ENCODE measurements around the gene DMD.

Gene DMD

DNA sequence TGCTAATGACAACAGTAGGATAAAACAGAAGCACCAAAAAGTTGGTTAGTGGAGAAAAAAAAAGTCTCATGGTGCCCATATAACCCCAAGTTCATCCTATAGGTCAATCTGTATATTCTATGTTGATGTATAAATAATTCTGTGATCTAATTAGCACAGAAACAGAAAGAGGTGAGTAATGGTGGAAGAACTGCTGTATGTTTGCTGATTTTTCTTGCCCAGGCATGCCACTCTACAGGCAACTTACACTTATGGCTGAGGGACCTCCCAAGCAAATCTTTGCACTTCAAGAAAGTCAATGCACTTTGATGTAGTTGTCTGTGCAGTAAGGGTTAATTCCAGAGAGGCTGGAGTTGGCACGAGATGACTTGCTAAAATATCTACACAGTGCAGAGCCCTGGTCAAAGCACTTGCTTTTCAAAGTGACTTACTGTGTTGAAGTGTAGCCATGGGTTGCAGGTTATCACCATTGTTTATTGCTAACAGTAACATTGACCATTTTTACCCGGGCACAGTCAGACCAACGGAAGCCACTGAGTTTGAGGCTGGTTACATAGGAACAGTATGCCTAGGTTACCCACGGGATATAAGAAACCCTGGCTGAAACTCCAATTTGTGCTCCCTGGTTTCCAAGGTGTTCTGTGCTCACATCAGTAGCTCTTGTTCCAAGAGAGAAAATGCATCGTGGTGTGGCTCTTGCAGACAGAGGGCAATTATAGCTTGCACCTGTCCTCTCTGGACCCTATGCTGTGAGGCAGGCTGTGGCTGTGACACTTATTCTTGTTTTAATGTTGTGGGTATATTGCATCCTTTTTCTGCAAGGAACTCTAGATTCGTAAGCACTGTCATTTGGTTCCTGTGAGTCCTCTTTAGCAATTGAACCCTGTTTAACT is 1998.2 kb downstream of the DMD start:
- no peak for DNase-seq

- no peak for DNase-seq
These were observed 2002.2 kb downstream of the DMD start for GRCh38 chrX:31209005-31209628.

- no peak for DNase-seq
These were observed 2009.8 kb downstream of the DMD start for GRCh38 chrX:31201503-31201902.

DNA sequence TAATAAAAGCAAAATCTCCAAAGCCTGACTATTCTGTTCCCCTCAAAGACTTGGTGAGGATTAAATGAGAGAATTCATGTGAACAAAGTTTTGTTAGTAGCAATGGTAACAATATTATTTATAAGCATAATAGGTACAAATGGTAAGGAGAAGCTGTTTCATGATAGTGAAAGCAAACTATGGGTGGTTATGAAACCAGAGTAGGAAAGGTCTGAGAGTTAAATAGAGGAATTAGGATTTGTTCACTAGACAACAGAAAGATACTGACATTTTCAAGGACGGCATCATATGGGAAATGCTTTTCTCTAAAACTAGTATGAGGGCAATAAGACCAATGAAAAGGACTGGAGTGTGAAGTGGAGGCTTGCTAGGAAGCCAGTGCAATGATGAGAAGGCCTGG is 2010.9 kb downstream of the DMD start:
- DNase-seq, result no peak

DNA sequence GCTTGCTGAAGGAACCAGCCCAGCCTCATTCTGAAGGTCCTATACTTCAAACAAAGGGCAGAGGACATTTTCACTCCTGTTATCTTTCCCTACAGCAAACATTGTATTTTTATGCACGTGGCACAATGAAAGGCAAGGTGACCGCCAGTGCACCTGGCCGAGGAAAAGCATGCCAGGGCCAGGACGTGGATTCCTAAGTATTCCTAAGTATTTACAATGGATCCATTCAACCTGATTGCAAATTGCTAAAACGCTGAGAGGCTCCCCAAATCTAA is 2011.6 kb downstream of the DMD start:
- DNase-seq, result no peak

GRCh38 chrX:31199056-31199839 is 2012.1 kb downstream of the DMD start:
- DNase-seq, result no peak

GRCh38 chrX:31190221-31190975 is 2021.0 kb downstream of the DMD start:
- DNase-seq, result no peak

DNA sequence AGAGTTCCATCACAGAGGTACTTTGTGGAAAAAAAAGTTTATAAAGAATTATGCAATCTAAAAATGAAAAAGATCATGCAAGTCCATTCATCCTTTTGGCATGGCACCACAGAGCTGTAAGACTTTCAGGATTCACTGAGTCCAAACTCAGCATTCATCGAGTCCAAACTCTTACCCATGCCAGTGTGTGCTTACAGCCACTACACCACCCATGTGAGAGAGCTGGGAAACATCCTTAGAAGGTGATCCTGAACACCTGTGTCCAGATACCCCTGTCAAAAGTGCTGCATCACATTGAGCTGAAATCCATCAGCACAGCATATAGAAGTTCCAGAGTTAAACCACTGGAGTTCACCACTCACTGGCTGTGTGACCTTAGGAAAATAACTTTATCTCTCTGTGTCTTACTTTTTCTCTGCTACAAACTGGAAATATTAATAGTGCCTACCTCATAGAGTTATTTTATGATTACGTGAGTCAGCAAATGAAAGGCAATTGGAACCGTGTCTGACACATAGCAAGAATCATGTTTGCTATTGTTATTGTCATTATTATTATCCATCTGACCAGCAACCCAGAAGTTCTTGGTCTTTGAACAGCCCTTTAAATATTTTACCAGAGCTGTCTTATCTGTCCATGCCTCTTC is 2024.5 kb downstream of the DMD start:
- DNase-seq, result no peak

GRCh38 chrX:31185884-31186283 is 2025.5 kb downstream of the DMD start:
- no peak for DNase-seq

GRCh38 chrX:31181377-31182000 is 2029.9 kb downstream of the DMD start:
- DNase-seq, result no peak

DNA sequence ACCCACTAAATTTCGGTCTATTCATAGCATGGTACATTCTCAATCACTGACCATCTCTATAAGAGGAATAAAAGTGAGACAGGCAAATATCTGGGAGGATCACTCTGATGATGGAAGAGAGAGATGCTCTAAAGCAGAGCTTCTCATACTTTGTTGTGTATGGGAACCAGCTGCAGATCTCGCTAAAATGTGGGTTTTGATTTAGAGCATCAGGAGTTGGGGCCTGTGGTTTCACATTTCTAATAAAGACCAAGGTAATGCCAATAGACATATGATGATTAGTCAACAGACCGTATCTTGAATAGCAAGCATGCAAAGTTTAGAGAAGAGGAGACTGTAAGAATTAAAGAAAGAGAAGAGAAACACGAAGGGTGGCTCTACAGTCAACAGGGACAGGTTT is 2032.1 kb downstream of the DMD start:
- DNase-seq, result no peak

- no peak for DNase-seq
These were observed 2032.6 kb downstream of the DMD start for GRCh38 chrX:31178769-31179125.

DNA sequence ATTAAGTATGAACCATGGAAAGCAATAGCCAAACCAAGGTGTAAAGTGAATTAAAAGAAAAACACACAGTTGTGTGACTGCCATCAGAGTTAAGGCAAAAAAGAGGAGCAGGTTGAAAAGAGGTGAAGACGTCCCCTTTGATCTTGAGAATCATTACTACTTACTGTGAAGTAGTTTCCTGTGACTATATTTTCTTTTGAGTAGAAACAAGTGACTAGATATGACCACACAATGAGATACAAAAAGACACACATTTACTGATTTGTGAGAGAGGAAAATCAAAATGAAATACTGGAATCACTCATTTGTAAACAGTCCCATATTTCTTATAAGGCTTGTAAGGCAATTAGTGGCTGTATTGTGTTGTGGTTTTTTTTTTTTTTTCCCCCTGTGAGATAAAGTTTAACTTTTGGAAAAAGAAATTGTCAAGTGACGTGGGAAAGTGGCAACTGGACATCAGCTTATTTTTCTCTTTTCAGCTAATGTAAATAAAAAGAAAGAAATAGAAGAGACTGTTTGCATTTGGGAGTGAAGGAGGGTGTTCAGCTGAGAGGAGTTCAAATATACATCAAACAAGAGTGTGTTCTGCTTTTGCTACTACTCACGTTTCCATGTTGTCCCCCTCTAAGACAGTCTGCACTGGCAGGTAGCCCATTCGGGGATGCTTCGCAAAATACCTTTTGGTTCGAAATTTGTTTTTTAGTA is 2033.1 kb downstream of the DMD start:
- DNase-seq, result no peak

DNA sequence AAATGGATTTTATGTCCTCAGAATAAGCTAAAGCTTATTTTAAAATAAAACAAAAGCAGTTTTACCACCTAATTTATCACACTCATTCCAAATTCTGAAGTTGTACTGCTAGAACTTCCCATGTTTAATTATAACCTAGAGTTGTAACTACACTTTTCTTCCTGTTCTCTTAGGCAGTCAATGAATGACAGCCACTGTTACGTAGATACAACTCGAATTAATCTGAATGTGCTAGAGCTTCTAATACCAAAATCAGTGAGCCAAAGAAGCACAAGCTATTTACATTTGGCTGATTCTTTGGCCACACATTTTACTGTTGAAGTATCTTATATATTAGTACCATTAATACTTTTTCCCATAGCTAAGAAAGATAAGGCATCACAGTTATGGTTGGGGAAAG is 2040.6 kb downstream of the DMD start:
- no peak for DNase-seq

GRCh38 chrX:31168551-31168950 is 2042.8 kb downstream of the DMD start:
- no peak for DNase-seq

- no peak for DNase-seq
These were observed 2044.5 kb downstream of the DMD start for GRCh38 chrX:31166832-31167231.

DNA sequence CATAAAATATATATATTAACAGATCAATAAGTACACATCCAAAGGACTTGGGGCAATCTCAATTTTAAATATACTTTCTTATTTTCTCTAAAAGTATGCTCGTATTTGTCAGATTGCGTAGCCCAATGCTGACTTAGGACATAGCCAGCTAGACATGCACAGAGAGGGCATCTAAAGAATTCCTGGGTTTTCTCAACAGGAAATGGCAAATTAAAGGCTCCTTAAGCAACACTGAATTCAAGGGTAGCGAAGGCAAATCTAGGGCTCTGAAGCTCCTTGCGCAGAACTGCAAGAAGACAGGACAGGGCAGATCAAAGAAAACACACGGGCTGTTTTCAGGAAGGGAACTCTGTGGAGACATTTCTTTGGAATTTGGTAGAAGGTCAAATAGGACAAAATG is 2044.9 kb downstream of the DMD start:
- DNase-seq, result no peak

GRCh38 chrX:31165241-31166035 is 2045.9 kb downstream of the DMD start:
- no peak for DNase-seq

GRCh38 chrX:31154946-31155345 is 2056.4 kb downstream of the DMD start:
- DNase-seq, result no peak

GRCh38 chrX:31153475-31154047 is 2057.8 kb downstream of the DMD start:
- DNase-seq, result no peak

Data from inflammatory macrophage (primary cell).